Measurements from ENCODE around the gene LRRC63.

Gene LRRC63

GRCh38 chr13:46195016-46195415 is 16.7 kb upstream of the LRRC63 start:
- no peak for TF ChIP-seq SUZ12 (IDR thresholded peaks at IDR 0.05; ENCODE audit: extremely low read depth, insufficient read depth, insufficient read length)
- Histone ChIP-seq H3K36me3 (ENCODE audit: insufficient read depth, insufficient read length, low read length) (no peaks in the 10 kb centered on the region), H3K4me3 (ENCODE audit: insufficient read length, low read depth) (no peak overlapping the region), H3K9me3 (ENCODE audit: insufficient read depth, low read length) (no peaks in the 10 kb centered on the region), H3K27me3 (ENCODE audit: insufficient read depth, insufficient read length) (no peaks in the 10 kb centered on the region), H3K4me1 (ENCODE audit: insufficient read depth, insufficient read length) (no peaks in the 10 kb centered on the region), H3K9ac (ENCODE audit: insufficient read length, low read depth) (no peak overlapping the region)
- no peak for DNase-seq (ENCODE audit: low read depth, low spot score)

DNA sequence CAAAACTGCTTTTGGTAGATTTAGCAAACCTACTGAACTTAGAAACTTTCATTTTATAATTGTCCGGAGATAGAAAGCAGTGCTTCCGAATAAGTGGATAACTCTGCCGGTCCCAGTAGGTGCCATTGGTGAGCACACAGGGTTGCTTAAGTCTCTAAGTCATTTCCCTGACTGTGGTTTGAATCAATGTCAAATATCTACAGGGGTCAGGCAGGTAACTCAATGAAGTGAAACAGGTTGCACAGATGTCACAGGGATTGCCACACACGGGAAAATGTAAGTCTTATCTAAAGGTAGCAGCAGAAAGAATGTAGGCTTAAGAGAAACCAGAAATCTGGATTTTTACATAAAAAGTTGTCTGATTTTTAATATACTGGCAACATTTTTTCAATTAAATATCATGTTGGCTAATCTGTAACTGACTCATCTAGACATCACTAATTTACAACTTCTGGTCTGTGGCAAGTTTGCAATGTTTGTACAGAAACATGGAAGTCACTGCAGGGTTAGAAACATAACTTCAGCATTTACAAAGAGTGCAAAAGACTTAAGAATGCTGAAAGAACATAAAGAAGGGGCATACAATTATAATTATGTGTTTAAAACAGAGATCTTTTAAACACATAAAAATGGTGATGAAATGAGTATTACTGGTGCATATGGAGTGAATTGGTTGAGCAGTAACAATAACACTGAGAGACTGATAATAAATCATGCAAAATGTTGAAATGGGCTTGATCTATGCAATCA is 14.3 kb upstream of the LRRC63 start:
- Histone ChIP-seq H3K4me3 (ENCODE audit: insufficient read length, low read depth) (no peak overlapping the region), H3K9me3 (ENCODE audit: insufficient read depth, low read length) (no peaks in the 10 kb centered on the region), H3K4me1 (ENCODE audit: insufficient read depth, insufficient read length) (no peaks in the 10 kb centered on the region), H3K9ac (ENCODE audit: insufficient read length, low read depth) (no peak overlapping the region), H3K36me3 (ENCODE audit: insufficient read depth, insufficient read length, low read length) (no peaks in the 10 kb centered on the region), H3K27me3 (ENCODE audit: insufficient read depth, insufficient read length) (no peaks in the 10 kb centered on the region)
- no peak for DNase-seq (ENCODE audit: low read depth, low spot score)
- TF ChIP-seq YY1 (IDR thresholded peaks at IDR 0.05; ENCODE audit: insufficient read depth, insufficient read length) (no peak), SUZ12 (IDR thresholded peaks at IDR 0.05; ENCODE audit: extremely low read depth, insufficient read depth, insufficient read length) (no peak), ZNF274 (IDR thresholded peaks at IDR 0.05; ENCODE audit: low read depth, low read length) (no peak)

DNA sequence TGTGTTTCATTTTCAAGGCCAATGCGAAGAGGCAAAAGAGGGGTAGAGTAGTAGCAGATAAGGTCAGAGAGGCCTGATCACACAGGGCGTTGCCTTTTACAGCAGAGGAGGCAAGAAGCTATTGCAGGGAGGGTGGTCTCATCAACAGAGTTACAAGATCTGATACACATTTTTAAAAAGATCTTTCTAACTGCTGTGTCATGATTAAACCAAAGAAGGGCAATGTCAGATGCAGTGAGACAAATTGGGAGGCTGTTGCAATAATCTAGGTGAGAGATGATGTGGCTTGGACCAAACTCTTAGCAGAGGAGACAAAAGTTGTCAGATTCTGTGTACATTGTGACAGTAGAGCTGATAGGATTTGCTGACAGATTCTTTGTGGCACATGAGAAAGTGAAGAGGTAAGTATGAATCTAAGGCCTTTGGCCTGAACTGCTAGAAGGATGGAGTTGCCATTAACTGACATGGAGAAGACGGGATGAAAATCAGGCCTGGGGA is 13.0 kb upstream of the LRRC63 start:
- no peak for TF ChIP-seq SUZ12 (IDR thresholded peaks at IDR 0.05; ENCODE audit: extremely low read depth, insufficient read depth, insufficient read length)
- TF ChIP-seq YY1 (IDR thresholded peaks at IDR 0.05; ENCODE audit: insufficient read depth, insufficient read length) = no peak
- no peak for TF ChIP-seq ZNF274 (IDR thresholded peaks at IDR 0.05; ENCODE audit: low read depth, low read length)
- H3K27me3 ChIP-seq (ENCODE audit: insufficient read depth, insufficient read length) = no peaks in the 10 kb centered on the region
- no peaks in the 10 kb centered on the region for H3K4me1 ChIP-seq (ENCODE audit: insufficient read depth, insufficient read length)
- no peaks in the 10 kb centered on the region for H3K36me3 ChIP-seq (ENCODE audit: insufficient read depth, insufficient read length, low read length)
- H3K4me3 ChIP-seq (ENCODE audit: insufficient read length, low read depth) = no peak overlapping the region
- no peak overlapping the region for H3K9ac ChIP-seq (ENCODE audit: insufficient read length, low read depth)
- no peaks in the 10 kb centered on the region for H3K9me3 ChIP-seq (ENCODE audit: insufficient read depth, low read length)
- no peak for DNase-seq (ENCODE audit: low read depth, low spot score)

- DNase-seq (ENCODE audit: low read depth, low spot score) = no peak
- TF ChIP-seq SUZ12 (IDR thresholded peaks at IDR 0.05; ENCODE audit: extremely low read depth, insufficient read depth, insufficient read length) = no peak
- no peak for TF ChIP-seq ZNF274 (IDR thresholded peaks at IDR 0.05; ENCODE audit: low read depth, low read length)
- TF ChIP-seq YY1 (IDR thresholded peaks at IDR 0.05; ENCODE audit: insufficient read depth, insufficient read length) = no peak
- no peaks in the 10 kb centered on the region for H3K27me3 ChIP-seq (ENCODE audit: insufficient read depth, insufficient read length)
- H3K4me1 ChIP-seq (ENCODE audit: insufficient read depth, insufficient read length) = no peaks in the 10 kb centered on the region
- H3K36me3 ChIP-seq (ENCODE audit: insufficient read depth, insufficient read length, low read length) = no peaks in the 10 kb centered on the region
- no peak overlapping the region for H3K9ac ChIP-seq (ENCODE audit: insufficient read length, low read depth)
- H3K4me3 ChIP-seq (ENCODE audit: insufficient read length, low read depth) = no peak overlapping the region
- H3K9me3 ChIP-seq (ENCODE audit: insufficient read depth, low read length) = no peaks in the 10 kb centered on the region
These were observed 9.4 kb upstream of the LRRC63 start for GRCh38 chr13:46202188-46202795.

- H3K36me3 ChIP-seq (ENCODE audit: insufficient read depth, insufficient read length, low read length) = no peaks in the 10 kb centered on the region
- H3K9me3 ChIP-seq (ENCODE audit: insufficient read depth, low read length) = no peaks in the 10 kb centered on the region
- no peak overlapping the region for H3K4me3 ChIP-seq (ENCODE audit: insufficient read length, low read depth)
- H3K4me1 ChIP-seq (ENCODE audit: insufficient read depth, insufficient read length) = no peaks in the 10 kb centered on the region
- DNase-seq (ENCODE audit: low read depth, low spot score) = no peak
- H3K27me3 ChIP-seq (ENCODE audit: insufficient read depth, insufficient read length) = no peaks in the 10 kb centered on the region
- no peak overlapping the region for H3K9ac ChIP-seq (ENCODE audit: insufficient read length, low read depth)
- no peak for TF ChIP-seq SUZ12 (IDR thresholded peaks at IDR 0.05; ENCODE audit: extremely low read depth, insufficient read depth, insufficient read length)
- no peak for TF ChIP-seq YY1 (IDR thresholded peaks at IDR 0.05; ENCODE audit: insufficient read depth, insufficient read length)
- TF ChIP-seq ZNF274 (IDR thresholded peaks at IDR 0.05; ENCODE audit: low read depth, low read length) = no peak
These were observed 8.8 kb upstream of the LRRC63 start for GRCh38 chr13:46202966-46203365.

DNA sequence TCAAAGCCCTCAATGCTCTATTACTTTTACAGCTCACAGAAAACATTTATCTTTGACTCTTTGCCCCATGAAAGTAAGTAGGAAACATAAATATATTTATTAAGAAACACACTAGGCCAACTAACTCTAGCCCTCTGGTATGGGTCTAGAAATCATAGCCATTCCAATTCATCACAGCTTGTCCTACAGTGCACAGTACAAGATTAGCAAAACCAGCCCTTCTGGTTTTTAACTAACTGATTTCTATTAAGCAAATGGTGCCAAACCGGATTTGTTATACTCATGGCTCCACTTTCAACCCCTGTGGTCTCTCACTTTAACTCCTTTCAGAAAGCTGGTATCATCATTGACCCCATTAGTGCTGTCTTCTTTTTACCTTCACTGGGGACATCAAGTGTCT is 5.6 kb upstream of the LRRC63 start:
- DNase-seq (ENCODE audit: low read depth, low spot score) = no peak
- Histone ChIP-seq H3K27me3 (ENCODE audit: insufficient read depth, insufficient read length) (peaks cover 9% of the 10 kb centered on the region), H3K36me3 (ENCODE audit: insufficient read depth, insufficient read length, low read length) (no peaks in the 10 kb centered on the region), H3K4me3 (ENCODE audit: insufficient read length, low read depth) (no peak overlapping the region), H3K9me3 (ENCODE audit: insufficient read depth, low read length) (no peaks in the 10 kb centered on the region), H3K4me1 (ENCODE audit: insufficient read depth, insufficient read length) (no peaks in the 10 kb centered on the region), H3K9ac (ENCODE audit: insufficient read length, low read depth) (no peak overlapping the region)
- no peak for TF ChIP-seq SUZ12 (IDR thresholded peaks at IDR 0.05; ENCODE audit: extremely low read depth, insufficient read depth, insufficient read length)
- no peak for TF ChIP-seq ZNF274 (IDR thresholded peaks at IDR 0.05; ENCODE audit: low read depth, low read length)
- TF ChIP-seq YY1 (IDR thresholded peaks at IDR 0.05; ENCODE audit: insufficient read depth, insufficient read length) = no peak

DNA sequence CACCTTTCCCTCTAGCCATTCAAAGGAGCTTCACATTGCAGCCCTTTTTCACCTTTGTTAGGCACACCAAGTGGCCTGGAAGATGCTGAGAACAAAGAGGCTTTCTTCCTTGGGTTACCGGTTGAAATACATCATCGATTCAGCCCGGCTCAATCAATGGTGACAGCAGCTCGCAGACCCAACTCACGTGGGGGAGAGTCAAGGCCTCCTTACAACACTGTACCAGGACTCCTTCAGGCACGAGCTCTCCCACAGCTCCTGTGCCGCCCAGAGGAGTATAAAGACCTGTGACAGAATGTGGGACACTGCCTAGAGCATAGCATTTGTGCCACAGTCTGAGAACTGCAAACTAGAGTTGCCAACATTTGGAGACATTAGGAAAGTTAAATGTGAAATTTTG is 3.9 kb upstream of the LRRC63 start:
- Histone ChIP-seq H3K9me3 (ENCODE audit: insufficient read depth, low read length) (no peaks in the 10 kb centered on the region), H3K27me3 (ENCODE audit: insufficient read depth, insufficient read length) (peaks cover 21% of the 10 kb centered on the region), H3K36me3 (ENCODE audit: insufficient read depth, insufficient read length, low read length) (no peaks in the 10 kb centered on the region), H3K4me3 (ENCODE audit: insufficient read length, low read depth) (no peak overlapping the region), H3K4me1 (ENCODE audit: insufficient read depth, insufficient read length) (no peaks in the 10 kb centered on the region), H3K9ac (ENCODE audit: insufficient read length, low read depth) (no peak overlapping the region)
- DNase-seq (ENCODE audit: low read depth, low spot score) = no peak
- no peak for TF ChIP-seq SUZ12 (IDR thresholded peaks at IDR 0.05; ENCODE audit: extremely low read depth, insufficient read depth, insufficient read length)
- no peak for TF ChIP-seq ZNF274 (IDR thresholded peaks at IDR 0.05; ENCODE audit: low read depth, low read length)
- no peak for TF ChIP-seq YY1 (IDR thresholded peaks at IDR 0.05; ENCODE audit: insufficient read depth, insufficient read length)

Measured in NT2/D1 (cell line).